AG20443 (cell line): ENCODE measurements around the gene CSE1L.
"Not testable (repeated sequence)": the region's sequence is repeated elsewhere in the genome, so short reads cannot be mapped to it uniquely, and the experiment has no call there.

Experiments
- DNase-seq: peaks from one replicate; pipeline ENCODE4 v3.0.0; 2012; ENCODE audit warnings: low spot score, mixed read lengths

Gene CSE1L

DNA sequence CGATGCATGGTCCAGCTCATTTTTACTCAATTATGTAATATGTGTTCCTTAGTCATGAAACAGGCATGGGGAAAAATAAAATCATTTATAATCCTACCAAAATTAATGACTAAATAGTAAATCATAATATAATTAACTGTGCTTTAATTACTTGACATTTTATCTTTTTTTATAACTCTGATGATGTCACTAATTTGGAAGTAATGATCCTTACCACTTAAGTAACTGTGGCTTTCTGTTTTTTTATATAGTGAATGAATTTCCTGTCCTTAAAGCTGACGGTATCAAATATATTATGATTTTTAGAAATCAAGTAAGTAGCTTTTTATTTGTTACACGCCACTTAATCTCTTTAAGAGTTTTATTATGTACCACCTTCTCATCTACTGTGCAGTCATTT, 32.2 kb downstream of the CSE1L start:
- no peak for DNase-seq

- not testable (repeated sequence) for DNase-seq
Observed at GRCh38 chr20:49082295-49082694, 36.2 kb downstream of the CSE1L start.

DNA sequence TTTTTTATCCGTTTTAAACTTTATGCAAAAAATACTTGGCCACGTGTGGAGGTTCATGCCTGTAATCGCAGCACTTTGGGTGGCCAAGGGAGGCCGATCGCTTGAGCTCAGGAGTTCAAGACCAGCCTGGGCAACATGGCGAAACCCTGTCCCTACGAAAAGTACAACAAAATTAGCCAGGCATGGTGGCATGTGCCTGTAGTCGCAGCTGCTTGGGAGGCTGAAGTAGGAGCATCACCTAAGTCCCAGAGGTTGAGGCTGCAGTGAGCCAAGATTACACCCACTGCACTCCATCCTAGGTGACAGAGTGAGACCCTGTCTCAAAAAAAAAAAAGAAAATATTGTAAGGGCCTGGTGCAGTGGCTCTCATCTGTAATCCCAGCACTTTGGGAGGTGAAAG, 45.0 kb downstream of the CSE1L start:
- DNase-seq, result no peak

GRCh38 chr20:49091762-49092161, 45.6 kb downstream of the CSE1L start:
- DNase-seq, result no peak

- no peak for DNase-seq
Observed at GRCh38 chr20:49096203-49096730, 50.2 kb downstream of the CSE1L start.

DNA sequence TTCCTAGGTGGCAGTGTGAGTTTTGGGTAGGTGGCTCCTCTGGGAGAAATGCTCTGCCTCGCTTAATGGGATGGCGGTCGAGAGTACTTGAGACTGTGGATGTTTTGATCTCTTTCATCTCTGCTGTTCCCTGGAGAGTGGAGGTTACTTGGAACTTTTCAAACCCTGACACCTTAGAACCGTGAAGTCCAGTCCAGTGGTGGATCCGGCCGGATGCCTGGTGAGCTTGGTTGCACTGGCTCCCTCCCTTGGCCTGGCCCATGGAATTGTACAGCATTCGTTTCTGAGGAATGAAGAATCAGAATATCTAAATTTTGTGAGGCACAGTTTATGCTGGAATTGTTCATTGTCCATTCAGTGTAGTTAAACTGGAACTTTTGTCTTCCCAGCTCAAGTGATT, 51.0 kb downstream of the CSE1L start:
- DNase-seq, result no peak

DNA sequence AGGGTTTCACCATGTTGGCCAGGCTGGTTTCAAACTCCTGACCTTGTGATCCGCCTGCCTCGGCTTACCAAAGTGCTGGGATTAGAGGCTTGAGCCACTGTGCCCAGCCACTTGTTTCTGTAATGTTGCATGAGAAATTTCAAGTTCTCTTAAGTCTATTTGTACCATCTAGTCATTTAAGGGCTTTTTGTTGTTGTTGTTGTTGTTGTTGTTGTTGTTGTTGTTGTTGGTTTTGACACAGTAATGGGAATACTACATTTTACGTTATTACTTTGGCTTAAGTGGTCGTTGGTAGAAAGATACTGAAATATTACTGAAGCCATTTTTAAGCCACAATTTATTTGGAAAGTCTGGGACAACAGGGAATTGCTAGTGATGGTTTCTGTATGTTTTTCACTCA, 52.0 kb downstream of the CSE1L start:
- no peak for DNase-seq

GRCh38 chr20:49099011-49099410, 52.9 kb downstream of the CSE1L start:
- no peak for DNase-seq

GRCh38 chr20:49100292-49100691, 54.2 kb downstream of the CSE1L start:
- not testable (repeated sequence) for DNase-seq

GRCh38 chr20:49100972-49101371, 54.9 kb downstream of the CSE1L start:
- DNase-seq, result no peak

- no peak for DNase-seq
Observed at GRCh38 chr20:49103019-49103418, 56.9 kb downstream of the CSE1L start.

DNA sequence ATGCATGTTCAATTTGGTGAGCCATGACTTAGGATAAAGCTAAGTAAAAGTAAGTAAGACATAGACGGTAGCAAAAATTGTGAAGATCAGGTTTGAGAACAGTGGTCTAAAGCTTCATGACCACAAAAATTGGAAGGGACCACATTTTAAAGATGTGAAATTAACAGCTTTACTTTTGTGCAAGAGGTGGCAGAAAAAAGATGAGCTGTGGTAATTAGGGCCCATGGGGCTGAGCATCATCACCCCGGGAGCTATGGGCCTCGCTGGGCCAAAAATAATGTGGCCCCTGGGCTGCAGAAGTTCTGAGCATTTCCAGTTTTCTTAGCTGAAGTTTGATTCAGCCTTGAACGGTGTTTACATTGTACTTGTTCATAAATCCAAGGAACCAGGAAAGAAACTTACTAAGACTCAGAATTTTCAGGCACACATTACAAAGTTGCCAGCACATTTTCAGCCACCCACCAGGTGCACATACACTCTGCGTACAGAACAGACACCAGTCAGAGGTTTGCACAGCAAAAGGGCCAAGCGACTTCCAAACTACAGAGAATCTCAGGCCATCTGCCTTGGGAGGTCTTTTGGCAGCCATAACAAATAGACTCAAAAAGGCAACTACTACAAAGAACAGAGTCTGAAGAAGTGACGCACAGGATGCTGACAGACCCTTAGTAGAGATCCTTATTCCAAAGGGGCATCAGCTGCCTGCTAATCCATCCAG, 57.7 kb downstream of the CSE1L start:
- DNase-seq, result no peak

DNA sequence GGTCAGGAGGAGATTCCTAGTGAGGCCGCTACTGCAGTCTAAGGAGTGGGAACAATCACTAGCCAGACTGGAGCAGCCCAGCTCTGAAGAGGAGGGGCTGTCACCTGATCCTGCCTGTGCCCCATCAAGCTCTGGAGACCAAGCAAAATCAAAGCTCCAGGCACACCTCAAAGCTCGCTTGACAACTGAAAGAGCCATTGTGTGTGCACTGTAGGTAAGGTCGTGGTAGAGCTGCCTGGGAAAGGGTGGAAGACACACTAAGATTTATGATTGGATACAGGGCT, 58.2 kb downstream of the CSE1L start:
- no peak for DNase-seq

DNA sequence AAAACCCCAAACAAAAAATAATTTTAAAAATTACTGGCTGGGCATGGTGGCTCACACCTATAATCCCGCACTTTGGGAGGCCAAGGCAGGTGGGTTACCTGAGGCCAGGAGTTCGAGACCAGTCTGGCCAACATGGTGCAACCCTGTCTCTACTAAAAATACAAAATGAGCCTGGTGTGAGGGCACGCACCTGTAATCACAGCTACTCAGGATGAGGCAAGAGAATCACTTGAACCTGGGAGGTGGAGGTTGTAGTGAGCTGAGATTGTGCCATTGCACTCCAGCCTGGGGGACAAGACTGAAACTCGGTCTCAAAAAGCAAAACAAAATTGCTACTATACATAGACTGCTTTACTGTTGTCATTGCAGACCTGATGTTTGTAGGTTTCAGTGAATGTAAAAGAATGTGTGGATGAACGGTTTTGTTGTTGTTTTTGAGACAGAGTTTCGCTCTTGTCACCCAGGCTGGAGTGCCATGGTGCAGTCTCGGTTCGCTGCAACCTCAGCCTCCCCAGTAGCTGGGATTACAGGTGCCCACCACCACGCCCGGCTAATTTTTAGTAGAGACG, 59.0 kb downstream of the CSE1L start:
- DNase-seq, result not testable (repeated sequence)

DNA sequence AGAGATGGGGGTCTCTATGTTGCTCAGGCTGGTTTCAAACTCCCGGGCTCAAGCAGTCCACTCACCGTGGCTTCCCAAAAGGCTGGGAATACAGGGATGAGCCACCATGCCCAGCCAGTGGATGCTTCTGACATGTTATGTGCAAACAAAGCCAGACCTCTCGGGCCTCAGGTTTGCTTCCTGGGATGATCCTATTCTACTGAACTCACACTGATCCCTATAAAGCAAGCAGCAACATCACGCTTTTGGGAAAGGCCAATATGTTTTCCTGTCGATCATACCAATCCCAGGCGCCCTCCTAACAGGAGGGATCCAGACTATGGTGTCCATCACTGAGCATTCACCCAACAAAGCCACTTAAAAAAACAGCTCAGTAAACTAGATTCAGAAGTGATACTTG, 60.2 kb downstream of the CSE1L start:
- DNase-seq, result no peak

GRCh38 chr20:49110767-49111694, 64.9 kb downstream of the CSE1L start:
- DNase-seq, result no peak

DNA sequence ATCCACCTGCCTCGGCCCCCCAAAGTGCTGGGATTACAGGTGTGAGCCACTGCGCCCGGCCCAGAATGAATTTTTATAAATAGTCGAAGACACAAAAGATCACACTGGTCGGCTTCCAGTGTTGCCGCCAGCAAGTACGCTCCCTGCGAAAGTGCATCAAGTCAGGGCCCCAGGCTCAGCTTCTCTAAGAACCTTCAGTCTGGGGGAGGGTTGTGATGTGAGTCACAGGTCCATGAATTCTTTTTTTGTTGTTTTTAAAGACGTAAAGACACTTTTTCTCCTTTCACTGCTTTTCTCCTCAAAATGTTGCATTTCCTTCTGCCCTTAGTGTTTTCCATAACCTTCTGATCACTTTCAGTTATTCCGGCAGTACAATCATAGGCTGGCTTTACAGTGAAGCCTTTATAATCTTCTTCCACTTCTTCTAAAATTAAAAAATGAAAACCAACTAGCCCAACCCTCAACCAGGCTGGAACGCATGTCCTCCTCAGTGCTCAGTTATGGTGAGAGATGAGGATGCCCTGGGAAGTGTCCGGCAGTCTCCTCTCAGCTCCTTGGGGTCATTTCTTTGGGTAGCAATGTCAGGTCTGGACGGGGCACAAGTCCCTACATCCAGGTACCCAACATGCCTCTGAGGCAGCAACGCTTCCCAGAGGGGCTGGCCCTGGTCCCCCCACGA, 66.6 kb downstream of the CSE1L start:
- no peak for DNase-seq

- no peak for DNase-seq
Observed at GRCh38 chr20:49115564-49115963, 69.5 kb downstream of the CSE1L start.

DNA sequence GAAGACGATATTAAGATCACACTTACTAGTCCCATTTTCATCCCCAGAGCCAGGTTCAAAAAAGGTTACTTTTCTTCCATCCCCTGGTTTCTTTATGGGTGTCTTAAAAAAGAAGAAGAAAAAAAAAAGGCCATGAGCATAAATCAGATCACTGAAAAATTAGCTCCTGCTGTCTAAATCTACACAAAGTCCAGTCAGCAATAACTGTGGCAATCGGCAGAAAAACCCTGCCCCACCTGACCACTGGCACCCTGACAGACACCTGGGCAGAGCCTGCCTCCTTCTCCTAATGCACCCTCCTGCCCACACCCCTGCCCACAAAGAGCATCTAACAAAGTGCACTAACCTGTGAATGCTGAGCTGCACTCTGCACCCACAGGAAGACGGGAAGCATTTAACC, 72.2 kb downstream of the CSE1L start:
- DNase-seq, result no peak

DNA sequence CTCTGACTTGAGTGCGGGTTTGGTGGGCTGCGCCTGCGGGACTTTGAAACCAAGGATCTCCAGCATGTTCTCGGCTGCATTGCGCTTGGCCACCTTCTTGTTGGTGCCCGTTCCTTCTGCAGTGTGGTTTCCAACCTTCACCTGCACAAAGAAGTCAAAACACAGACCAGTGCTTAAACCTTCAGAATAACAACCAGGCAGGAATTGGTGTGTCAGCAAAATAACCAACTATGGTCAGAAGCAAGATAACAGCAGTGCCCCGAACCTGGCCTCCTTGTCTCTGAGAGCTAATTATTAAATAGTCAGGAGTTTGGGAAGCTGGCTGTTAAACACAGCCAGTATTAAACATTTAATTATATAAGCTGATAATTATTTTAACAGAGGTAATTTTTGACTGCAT, 73.9 kb downstream of the CSE1L start:
- DNase-seq, result no peak

- DNase-seq, result no peak
Observed at GRCh38 chr20:49122920-49123319, 76.8 kb downstream of the CSE1L start.

- DNase-seq, result no peak
Observed at GRCh38 chr20:49123982-49124381, 77.9 kb downstream of the CSE1L start.
